Adipocyte (in vitro differentiated cells): ENCODE measurements around the gene FGD1.

ENCODE experiments used
- DNase-seq: peaks from one replicate; pipeline ENCODE4 v3.0.0-alpha.2; 2015; ENCODE audit warnings: low read depth
- H3K27me3 ChIP-seq: replicated peaks from 2 replicates; pipeline ENCODE4 v1.7.0; 2013; ENCODE audit warnings: mild to moderate bottlenecking, low read length, moderate library complexity; ENCODE audit not compliant: control insufficient read depth, insufficient read depth
- H3K36me3 ChIP-seq: 2 replicates; pipeline ENCODE4 v1.7.0; 2013; ENCODE audit warnings: low read length, mild to moderate bottlenecking, moderate library complexity; ENCODE audit not compliant: control insufficient read depth, insufficient read depth, severe bottlenecking
- H3K4me1 ChIP-seq: 2 replicates; pipeline ENCODE4 v1.7.0; 2013; ENCODE audit warnings: mild to moderate bottlenecking, low read length, moderate library complexity; ENCODE audit not compliant: control insufficient read depth, insufficient read depth
- H3K4me3 ChIP-seq: 2 replicates; pipeline ENCODE4 v1.7.0; 2013; ENCODE audit warnings: mild to moderate bottlenecking, low read length, moderate library complexity
- H3K9ac ChIP-seq: 2 replicates; pipeline ENCODE4 v1.7.0; 2013; ENCODE audit warnings: mild to moderate bottlenecking, low read length, moderate library complexity
- H3K9me3 ChIP-seq: 2 replicates; pipeline ENCODE4 v1.7.0; 2013; ENCODE audit warnings: mild to moderate bottlenecking, low read length, moderate library complexity; ENCODE audit not compliant: control insufficient read depth

The FGD1 gene

GRCh38 chrX:54423161-54423888 lies 72.7 kb downstream of the FGD1 start:
- H3K9me3 ChIP-seq = no peaks in the 10 kb centered on the region

GRCh38 chrX:54422168-54422567 lies 73.9 kb downstream of the FGD1 start:
- H3K36me3 ChIP-seq = no peaks in the 10 kb centered on the region
- H3K9ac ChIP-seq = no peak overlapping the region
- no peaks in the 10 kb centered on the region for H3K4me1 ChIP-seq
- no peak overlapping the region for H3K4me3 ChIP-seq
- H3K9me3 ChIP-seq = peaks cover under 1% of the 10 kb centered on the region
- peaks cover 8% of the 10 kb centered on the region for H3K27me3 ChIP-seq
- no peak for DNase-seq

More at GRCh38 chrX:54423161-54423888, 72.7 kb downstream of the FGD1 start:
- no peak overlapping the region for H3K9ac ChIP-seq
- no peak overlapping the region for H3K4me3 ChIP-seq
- H3K4me1 ChIP-seq = no peaks in the 10 kb centered on the region
- no peaks in the 10 kb centered on the region for H3K36me3 ChIP-seq
- peaks cover 6% of the 10 kb centered on the region for H3K27me3 ChIP-seq
- DNase-seq = no peak

- Histone ChIP-seq H3K4me3 (no peak overlapping the region), H3K9ac (no peak overlapping the region), H3K4me1 (no peaks in the 10 kb centered on the region), H3K27me3 (peaks cover 29% of the 10 kb centered on the region), H3K36me3 (no peaks in the 10 kb centered on the region), H3K9me3 (peaks cover 8% of the 10 kb centered on the region)
- DNase-seq = no peak
These were observed 76.3 kb downstream of the FGD1 start for GRCh38 chrX:54419559-54420302.

GRCh38 chrX:54416965-54417364 lies 79.1 kb downstream of the FGD1 start:
- no peaks in the 10 kb centered on the region for H3K36me3 ChIP-seq
- peaks cover 8% of the 10 kb centered on the region for H3K9me3 ChIP-seq
- no peak overlapping the region for H3K4me3 ChIP-seq
- peaks cover 45% of the 10 kb centered on the region for H3K27me3 ChIP-seq
- H3K4me1 ChIP-seq = no peaks in the 10 kb centered on the region
- H3K9ac ChIP-seq = no peak overlapping the region
- DNase-seq = no peak

- Histone ChIP-seq H3K4me3 (no peak overlapping the region), H3K9me3 (peaks cover 8% of the 10 kb centered on the region)
- peak; percentile 3 for DNase-seq
These were observed 80.3 kb downstream of the FGD1 start for GRCh38 chrX:54415534-54416350.

GRCh38 chrX:54413753-54414152 lies 82.3 kb downstream of the FGD1 start:
- peak; percentile 1 for DNase-seq
- Histone ChIP-seq H3K9me3 (peaks cover 8% of the 10 kb centered on the region), H3K4me3 (no peak overlapping the region), H3K9ac (no peak overlapping the region), H3K4me1 (no peaks in the 10 kb centered on the region), H3K27me3 (peaks cover 46% of the 10 kb centered on the region), H3K36me3 (no peaks in the 10 kb centered on the region)

More at GRCh38 chrX:54415534-54416350, 80.3 kb downstream of the FGD1 start:
- no peaks in the 10 kb centered on the region for H3K36me3 ChIP-seq
- no peak overlapping the region for H3K9ac ChIP-seq
- H3K27me3 ChIP-seq = peaks cover 49% of the 10 kb centered on the region
- H3K4me1 ChIP-seq = no peaks in the 10 kb centered on the region

- H3K9me3 ChIP-seq = peaks cover 3% of the 10 kb centered on the region
- peaks cover 43% of the 10 kb centered on the region for H3K27me3 ChIP-seq
- no peaks in the 10 kb centered on the region for H3K36me3 ChIP-seq
- no peak for DNase-seq
- no peaks in the 10 kb centered on the region for H3K4me1 ChIP-seq
- H3K4me3 ChIP-seq = no peak overlapping the region
- H3K9ac ChIP-seq = no peak overlapping the region
These were observed 84.3 kb downstream of the FGD1 start for GRCh38 chrX:54411732-54412131.

GRCh38 chrX:54407266-54407665 lies 88.8 kb downstream of the FGD1 start:
- Histone ChIP-seq H3K4me1 (no peaks in the 10 kb centered on the region), H3K27me3 (peaks cover 18% of the 10 kb centered on the region)
- no peak for DNase-seq

GRCh38 chrX:54397113-54397512 lies 98.9 kb downstream of the FGD1 start:
- no peak overlapping the region for H3K9ac ChIP-seq
- DNase-seq = peak; percentile 45

More at GRCh38 chrX:54407266-54407665, 88.8 kb downstream of the FGD1 start:
- Histone ChIP-seq H3K9me3 (no peaks in the 10 kb centered on the region), H3K9ac (no peak overlapping the region), H3K36me3 (no peaks in the 10 kb centered on the region), H3K4me3 (no peak overlapping the region)

More at GRCh38 chrX:54397113-54397512, 98.9 kb downstream of the FGD1 start:
- Histone ChIP-seq H3K27me3 (peaks cover 4% of the 10 kb centered on the region), H3K9me3 (no peaks in the 10 kb centered on the region), H3K4me3 (no peak overlapping the region), H3K4me1 (no peaks in the 10 kb centered on the region), H3K36me3 (no peaks in the 10 kb centered on the region)
